ENCODE data around the gene OOSP4A.

Gene OOSP4A

DNA sequence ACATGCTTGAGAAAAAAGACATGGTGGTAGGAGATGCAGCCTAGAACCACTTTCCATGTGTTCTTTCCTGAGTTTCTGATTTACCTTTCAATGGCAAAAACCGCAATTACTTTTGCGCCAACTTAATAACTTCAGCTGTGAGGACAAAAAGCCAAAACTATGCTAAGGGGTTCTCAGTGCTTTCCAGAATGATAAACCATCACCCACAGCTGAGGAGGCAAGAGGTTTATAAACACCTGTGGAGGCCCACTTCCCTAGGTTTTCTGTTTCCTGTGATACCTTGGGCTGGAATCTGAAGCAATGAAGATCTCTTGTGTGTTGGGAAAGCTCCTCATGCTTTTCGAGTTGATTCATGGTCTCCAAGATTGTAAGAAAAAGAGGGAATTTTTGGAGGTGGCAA lies at the start of gene OOSP4A:
Gene OOSP4A, plus strand, starts transcription at position 301 of the 400 bp plus-strand sequence. Its CDS starts 0 bp downstream, at position 301.
- FAIRE-seq: no peak

DNA sequence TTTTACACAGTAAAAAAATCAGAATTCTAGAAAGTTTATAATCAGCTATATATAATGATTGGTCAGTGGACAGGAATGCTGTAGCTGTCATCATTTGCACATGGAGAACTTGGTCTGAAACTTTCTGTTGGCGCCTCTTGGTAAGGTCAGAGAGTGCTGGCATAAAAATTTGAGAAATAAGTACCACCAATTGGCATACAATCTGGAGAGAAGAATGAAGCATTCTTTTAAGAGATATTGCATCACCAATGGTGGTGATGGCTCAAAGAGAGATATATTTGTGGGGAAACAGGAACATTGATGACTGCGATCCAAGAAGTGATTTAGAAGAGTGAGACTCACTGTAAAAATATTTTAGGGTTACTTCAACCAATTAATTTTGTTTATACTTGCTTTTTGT lies 45.4 kb upstream of the OOSP4A start:
- no peak for FAIRE-seq

DNA sequence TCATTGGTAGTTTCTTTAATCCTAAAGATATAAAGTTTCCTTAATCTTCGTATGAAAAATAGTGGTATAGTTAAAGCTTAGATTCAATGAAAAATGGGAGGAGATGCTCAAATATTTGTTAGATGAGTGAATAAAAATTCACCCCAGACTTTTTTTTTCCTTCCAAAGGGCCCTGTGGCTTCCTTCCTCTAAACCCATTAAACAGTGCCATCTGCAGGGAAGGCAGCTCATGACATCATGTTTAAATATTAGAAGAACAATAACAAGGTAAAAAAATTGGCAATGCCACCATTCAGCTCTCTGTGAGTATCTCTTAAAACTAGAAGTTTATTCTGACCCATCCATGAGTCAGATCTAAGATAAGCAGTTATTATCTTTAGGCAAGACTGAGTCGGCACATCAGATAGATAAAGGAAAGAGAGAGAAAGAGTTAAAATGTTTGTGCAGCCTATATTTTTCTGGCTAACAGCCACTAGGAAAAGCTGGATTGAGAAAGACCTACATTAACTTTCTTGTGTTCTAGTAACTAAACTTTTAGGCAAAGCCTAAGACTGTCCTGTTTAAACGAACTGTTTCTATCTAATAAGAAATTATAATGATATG lies 44.7 kb upstream of the OOSP4A start:
- FAIRE-seq: no peak

DNA sequence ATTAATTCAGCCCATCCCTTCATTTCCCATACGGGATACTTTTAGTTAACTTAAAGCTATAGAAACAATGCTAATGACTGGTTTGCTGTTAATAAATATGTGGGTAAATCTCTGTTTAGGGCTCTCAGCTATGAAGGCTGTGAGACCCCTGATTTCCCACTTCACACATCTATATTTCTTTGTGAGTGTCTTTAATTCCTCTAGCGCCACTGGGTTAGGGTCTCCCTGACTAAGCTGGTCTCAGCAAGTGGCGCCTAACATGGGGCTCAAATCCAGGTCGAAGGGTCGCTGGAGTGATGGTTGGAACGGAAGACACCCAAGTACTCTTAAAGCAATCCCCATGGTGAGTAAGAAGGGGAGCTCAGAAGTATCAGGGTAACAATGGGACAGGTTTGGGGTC lies 40.0 kb upstream of the OOSP4A start:
- FAIRE-seq: no peak

DNA sequence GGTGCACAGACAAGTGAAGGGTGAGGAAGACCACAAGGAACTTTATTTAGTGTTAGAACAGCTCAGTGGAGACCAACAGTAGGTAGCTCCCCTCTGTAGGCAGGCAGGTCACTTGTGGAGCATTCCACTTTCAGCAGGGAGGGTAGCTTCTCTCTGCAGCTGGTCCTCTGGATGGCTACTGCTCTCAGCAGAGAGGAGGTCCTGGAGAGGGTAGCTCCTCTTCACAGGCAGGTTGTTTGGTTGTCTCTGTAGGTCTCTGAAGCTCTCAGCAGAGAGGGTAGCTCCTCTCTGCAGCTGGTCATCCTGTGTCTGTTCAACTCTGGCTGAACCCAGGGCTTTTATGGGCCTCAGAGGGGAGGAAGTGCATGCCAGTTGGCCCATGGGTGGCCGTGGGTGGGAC lies 32.1 kb upstream of the OOSP4A start:
- FAIRE-seq: no peak

DNA sequence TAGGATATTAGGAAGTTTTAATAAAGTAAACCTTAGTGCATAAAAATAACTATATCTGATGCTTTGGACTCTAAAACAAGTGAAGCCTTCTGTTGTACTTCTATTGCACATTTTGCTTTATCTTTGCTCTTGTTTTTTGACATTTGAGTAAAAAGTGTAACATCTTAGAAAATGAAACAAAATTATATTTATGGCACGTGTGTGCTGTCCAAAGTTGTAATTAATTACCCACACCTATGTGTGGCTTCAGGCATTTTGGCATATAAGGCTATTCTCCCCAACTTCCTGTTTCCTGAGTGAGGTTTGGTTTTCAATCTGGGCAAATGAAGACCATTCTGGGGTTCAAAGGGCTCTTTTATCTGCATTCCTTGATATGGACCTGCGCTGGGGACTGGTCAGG lies 25.7 kb upstream of the OOSP4A start, which contains the start of gene OOSP1:
Gene OOSP1, plus strand, starts transcription at position 301 of the 400 bp plus-strand sequence. Its CDS starts 23 bp downstream, at position 324.
- FAIRE-seq: no peak

DNA sequence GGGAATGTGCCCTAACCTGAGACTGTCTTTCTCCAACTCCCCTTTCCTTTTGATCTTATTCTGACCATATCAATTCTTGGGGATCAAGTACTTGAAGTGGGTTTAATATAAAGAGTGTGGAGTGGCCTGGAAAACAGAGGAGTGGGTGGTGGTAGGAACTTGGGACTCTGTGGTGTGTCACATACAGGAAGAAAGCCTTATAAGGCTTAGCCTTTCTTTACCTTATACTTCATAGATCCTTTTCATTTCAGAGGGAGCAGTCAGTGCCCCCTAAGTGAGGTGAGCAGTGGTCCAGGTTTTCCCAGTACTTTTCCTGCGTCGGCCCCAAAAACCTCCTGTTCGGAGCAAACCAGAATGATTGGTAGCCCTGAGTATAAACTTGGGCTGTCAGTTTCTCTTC lies 25.1 kb upstream of the OOSP4A start:
- FAIRE-seq: no peak

DNA sequence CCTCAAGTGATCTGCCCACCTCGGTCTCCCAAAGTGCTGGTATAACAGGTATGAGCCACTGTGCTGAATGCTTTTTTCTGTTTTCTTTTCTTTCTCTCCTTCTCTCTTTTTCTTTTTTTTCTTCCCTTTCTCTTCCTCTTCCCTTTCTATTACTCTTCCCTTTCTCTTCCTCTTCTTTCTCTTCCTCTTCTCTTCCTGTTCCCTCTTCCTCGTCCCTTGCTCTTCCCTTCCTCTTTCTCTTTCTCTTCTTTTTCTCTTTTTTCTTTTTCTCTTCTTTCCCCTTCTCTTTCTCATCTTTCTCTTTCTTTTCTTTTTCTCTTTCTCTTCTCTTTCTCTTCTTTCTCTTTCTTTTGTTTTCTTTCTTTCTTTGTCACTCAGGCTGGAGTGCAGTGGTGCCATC lies 24.4 kb upstream of the OOSP4A start:
- FAIRE-seq: no peak

DNA sequence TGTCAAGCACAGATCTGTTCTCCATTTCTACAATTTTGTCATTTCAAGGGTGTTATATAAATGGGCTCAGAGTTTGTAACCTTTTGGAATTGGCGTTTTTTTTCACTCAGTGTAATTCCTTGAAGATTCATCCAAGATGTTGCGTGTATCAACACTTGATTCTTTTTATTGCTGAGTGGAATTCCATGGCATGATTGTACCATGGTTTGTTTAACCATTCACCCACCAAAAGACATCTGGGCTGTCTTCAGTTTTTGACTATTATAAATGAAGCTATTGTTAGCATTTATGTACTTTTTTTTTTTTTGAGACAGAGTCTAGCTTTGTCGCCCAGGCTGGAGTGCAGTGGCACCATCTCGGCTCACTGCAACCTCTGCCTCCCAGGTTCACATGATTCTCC lies 22.7 kb upstream of the OOSP4A start:
- FAIRE-seq: no peak

DNA sequence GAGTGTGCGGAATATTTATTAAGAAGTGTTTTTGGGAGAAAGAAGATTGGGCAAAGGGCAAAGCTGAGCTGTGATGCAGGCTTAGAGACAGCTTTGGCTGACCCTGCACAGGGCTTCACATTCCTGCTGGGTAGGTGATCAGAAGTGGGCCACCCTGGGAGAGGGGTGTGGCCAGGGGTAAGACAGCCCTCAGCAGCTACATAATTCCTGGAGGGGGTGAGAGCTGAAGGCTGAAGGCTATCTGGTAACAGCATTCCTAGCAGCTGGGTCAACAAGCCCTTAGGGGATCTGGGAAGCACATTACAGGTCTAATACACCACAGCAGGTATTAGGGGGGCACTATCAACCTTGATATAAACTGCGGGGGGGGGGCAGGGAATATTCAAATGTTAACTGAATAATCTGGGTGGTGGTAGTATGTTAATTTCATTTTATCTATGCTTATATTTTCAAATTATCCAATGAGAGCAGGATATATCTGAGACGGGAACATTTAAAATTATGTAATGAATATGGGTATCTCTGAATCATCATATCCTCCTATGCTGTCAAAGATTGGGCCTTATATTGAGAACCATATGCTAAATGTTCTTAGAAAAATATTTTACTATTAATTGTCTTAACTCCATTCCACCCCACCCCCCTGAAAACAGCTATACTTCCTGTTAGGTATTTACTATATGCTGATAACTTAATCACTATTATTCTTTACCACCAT lies 19.7 kb upstream of the OOSP4A start:
- no peak for FAIRE-seq

DNA sequence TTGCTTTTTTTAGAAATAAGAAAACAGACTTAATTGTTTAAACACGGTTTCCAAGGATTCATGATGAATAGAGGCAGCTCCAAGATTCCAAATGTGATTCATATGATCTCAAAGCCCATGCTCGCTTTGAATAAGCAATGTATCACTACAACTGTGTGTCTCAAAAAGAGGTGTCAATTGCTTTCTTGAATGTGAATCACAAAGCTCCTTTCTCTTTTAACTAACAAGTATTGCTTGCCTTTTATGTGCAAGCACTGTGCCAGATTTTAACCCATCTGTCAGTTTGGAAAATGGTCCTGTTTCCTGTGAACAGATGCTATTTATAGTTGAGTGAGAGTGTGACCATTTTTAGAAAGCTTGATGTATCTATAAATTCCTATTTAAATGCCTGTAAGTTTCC lies 19.1 kb upstream of the OOSP4A start:
- no peak for FAIRE-seq

DNA sequence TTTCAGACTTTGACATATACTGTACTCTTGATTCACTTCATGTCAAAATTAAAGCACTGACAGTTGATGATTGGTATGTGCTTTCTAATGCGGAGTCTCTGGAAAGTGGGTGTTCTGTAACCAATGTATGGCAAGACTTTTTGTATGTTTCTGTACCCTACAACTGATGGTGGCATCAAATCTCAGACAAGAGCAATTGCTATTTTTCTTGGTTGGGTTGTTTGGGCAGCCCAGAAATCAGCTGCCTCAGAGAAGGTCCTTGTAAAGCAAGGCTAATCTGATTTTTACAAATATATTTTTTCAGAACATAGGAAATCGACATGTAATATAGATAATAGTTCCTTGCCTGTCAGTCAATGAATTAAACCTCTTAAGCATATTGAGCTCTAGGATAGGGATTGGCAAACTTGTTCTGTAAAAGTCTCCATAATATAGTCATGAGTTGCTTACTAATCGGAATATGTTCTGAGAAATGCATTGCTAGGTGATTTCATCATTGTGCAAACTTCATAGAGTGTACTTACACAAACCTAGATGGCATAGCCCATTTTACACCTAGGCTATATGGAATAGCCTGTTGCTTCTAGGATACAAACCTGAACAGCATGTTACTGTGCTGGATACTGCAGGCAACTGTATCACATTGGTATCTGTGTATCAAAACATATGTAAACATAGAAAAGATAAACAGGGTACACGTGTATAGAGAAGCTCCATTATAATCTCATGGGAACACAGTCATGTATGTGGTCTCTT lies 10.2 kb upstream of the OOSP4A start:
- no peak for FAIRE-seq

DNA sequence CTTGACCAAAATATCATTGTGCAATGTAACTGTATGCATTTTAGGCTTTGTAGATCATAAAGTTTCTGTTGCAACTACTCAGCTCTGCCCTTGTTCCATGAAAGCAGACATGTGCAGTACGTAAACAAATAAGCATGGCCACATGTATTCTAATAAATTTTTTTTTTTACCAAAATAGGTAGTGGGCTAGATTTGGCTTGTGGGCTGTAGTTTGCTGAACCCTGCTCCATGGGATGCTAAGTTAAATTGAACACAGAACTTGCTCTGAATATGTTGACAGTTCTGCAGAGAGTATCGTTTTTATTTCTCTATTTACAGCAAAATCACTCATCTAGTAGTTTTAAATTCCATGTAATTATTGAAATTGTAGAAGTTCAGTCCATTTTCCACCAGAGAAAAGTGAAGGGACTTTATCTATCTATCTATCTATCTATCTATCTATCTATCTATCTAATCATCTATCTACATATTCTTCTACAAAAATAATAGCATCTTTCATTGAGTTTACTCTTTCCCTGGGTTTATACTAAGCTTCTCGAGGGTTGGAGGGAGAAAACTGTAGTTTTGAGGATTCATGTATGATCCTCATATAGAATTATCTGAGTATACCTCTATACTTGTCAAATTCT lies 9.5 kb upstream of the OOSP4A start:
- no peak for FAIRE-seq

DNA sequence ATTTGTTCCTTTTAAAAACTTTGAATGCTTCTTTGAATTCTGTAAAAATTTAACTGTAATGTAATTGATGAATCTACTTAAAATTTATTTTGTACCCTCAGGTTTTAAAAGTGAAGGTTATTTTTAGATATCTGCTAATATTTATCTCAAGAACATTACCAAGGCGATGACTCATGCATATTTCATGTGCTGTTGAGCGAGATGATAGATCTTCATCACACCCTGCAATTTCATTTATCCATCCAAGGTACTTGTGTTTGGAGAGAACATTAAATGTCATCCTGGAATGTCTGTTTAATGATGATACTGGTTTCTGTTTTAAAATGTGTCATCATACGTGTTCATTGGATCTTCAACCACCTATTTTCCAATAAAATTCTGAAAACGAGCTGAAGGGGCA lies 6.7 kb upstream of the OOSP4A start:
- FAIRE-seq: no peak

DNA sequence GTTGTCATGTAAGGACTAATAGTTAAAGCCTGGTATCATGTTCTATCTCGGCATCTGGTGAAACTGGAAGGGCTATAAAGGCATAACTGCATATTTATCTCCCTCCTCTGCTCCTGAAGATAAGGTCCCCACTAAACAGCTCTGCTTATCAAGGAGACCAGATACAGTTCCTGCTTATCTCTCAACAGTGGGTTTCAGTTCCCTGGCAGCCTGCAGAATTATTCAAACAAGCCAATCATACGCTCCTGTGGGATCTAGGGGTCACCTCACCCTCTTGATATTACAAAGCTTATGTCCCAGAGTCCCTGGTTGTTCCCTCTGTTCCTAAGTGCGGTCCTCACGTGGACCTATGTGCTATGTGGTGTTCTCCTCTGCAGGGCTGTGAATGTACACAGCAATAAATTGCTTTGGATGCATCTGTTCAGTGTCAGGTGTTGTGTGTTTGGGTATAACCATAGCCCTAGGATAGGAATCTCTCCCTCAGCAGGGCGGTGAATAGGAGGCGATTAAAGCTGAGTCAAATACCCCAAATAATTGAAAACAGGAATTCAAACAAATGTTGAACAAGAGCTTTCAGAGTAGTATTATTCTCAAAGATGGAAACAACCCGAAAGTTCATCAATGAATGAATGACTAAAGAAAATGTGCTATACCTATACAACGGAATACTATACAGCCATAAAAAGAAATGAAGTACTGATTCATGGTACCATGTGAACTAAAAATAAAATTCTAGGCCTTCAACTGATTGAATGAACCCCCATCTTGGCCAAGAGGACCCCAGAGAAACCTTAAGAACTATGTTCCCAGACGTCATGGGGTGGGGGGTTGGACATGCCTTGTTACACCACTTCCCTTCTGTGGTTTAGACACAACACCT lies 3.1 kb upstream of the OOSP4A start:
- no peak for FAIRE-seq

DNA sequence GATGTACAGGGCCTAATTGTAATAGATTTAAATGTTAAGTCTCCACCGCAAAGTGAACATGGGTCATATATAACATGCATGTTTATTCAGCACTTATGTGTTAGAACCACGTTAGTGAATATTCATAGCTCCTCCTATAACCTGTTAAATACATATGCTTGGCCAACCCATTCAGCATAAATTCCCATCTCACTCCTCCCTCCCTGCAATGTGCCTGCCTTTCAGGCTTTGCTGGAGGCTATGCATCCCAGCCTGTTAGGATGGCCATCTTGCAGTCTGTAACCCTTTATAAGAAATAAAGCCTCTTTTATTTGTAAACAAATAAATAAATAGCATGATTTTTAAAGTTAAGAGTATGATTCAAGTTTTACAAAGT lies 1.7 kb upstream of the OOSP4A start:
- FAIRE-seq: no peak

DNA sequence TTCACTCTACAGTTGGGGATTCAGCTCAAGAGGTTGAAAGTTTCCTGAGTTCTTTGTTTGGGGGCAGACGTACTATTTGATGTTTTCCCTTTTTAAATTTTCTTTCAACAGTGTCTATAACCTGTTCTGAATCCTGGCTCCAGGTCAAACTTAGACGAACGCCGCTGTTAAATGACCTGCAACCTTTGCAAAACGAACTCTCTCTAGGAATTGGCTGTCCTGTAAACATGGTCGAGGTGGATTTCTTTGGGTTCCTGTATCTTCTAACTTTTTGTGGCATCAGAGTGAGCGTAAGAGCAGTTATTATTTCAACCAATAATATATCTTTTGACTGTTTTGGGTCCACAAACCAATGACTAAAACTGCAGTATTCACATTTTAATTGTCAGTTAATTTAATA lies 1.6 kb downstream of the OOSP4A start:
- no peak for FAIRE-seq

DNA sequence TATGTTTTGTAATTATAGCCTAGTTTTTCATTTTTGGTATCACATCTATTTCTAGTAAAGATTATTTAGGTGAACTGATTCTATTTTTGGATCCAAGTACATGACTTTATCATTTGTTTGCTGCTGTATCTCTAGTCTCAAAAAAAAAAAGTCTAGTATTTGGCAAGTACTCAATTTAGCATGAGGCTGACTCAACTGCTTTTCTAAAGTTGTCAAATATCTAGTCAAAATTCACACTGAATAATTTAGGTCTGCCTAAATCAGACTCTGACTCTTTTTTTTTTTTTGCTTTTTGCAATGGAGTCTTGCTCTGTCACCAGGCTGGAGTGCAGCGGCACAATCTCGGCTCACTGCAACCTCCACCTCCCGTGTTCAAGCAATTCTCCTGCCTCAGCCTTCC lies 2.4 kb downstream of the OOSP4A start:
- no peak for FAIRE-seq

DNA sequence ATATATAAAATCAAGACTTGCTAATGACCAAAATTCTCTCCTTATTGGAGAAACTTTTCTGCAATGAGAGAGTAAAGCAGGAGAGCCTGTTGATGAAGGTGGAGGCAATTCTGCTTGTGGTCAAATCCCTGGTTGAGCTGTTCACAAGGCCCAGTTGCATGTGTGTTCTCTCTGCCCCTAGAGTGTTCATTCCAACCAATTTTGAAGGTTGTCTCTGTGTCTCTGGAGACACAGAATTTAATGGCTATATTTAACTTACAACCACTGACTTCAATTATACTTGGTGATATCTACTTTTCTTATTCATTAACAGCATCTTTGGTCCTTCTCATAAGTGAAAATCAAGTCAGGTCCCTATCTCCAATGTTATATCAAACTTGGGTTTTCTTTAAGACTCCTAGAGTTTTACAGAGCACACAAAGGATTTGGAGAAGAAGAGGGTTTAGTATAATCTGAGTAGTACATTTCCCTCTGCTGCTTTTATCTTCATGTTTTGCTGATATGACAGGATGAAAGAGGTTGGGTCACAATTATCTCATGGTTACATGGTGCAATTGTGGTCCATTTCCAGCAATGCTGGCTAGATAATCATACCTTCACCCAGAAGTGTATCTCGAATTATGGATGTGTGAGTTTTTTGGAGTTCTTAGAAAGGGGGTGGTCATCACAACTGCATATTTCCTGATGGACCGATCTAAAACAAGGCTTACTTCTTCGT lies 4.0 kb downstream of the OOSP4A start:
- no peak for FAIRE-seq

DNA sequence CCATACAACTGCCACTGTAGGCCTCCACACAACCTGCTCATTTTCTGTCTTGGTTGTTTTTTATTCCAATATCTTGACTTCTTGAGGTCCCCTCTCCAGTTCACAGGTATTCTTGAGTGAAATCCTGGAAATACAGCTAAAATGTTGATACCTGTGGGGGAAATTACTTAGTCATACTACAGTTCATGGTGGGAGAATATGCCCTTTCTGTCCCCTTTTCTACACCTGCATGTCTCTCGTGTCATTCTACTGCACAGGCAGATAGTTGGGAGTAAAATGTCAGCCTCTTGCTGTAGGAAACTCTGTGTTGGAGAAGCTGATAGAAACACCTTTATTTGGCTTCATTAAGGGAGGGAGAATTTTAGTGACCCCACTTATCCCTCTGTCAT lies 4.6 kb downstream of the OOSP4A start:
- no peak for FAIRE-seq

DNA sequence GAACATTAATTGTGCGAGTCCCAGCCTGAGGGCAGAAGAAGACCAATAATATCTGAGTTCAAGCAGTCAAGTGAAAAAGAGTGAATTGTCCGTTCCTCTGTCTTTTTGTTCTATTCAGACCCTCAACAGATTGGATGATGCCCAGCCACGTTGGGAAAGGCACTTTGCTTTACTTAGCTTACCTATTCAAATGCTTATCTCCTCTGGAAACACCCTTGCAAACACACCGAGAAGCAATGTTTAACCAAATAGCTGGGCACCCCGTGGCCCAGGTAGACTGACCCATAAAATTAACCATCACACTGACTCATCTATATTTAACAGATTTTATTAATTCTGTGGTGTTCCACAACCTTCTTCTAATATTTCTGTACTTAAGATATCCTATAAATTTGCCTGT lies 9.3 kb downstream of the OOSP4A start:
- no peak for FAIRE-seq

All from A204.1 (cell line).